ENCODE measurements around the gene AMPD3.

AMPD3 gene

DNA sequence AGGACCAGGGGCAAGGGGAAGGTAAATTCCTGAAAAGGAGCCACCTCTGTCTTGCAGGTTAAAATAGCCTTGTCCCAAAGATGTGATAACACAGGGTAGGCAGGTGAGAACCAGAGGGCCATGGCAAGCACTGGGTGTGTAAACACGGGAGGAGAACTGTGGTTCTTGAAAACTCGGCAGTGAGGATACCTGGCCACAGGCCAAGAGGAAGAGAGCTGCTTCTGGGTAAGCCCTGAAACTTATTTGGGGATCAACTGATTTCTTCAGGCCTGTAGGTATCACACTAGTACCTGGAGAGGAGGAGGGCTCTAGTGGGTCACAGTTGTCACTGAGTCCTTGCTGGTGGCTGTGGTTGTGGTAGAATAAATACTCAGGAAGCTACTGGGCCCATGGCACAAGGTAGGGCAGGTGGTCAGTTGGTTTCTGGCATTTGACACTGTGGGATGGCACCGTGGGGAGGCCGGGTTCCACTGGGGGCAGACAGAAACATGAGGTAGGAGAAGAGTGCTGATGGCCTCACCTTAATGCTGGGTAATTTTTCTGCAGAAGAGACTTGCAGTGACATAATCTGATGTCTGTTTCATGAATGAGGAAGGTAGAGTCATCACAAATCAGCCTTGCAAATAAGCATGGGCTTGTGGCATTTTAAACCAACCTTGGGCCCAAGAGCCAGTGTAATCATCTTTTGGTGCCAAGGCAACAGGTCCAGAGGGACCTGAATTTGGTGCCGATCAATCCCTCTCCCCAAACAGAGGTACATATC lies 22.0 kb downstream of the AMPD3 start:
- DNase-seq = no peak
- no peak overlapping the region for H3K9ac ChIP-seq (ENCODE audit: low read length)
- H4K91ac ChIP-seq (ENCODE audit: low read depth, low read length) = no peak overlapping the region
- no peaks in the 10 kb centered on the region for H3K27me3 ChIP-seq (ENCODE audit: insufficient read depth, low read length)
- H3K4me3 ChIP-seq (ENCODE audit: low read depth, low read length) = no peak overlapping the region
- H3K9me3 ChIP-seq (ENCODE audit: insufficient read depth, low read depth, low read length) = peaks cover 2% of the 10 kb centered on the region
- no peak overlapping the region for H3K4ac ChIP-seq (ENCODE audit: low read depth, low read length)
- no peak overlapping the region for H2BK5ac ChIP-seq (ENCODE audit: low read depth, low read length, poor library complexity)
- no peak overlapping the region for H3K14ac ChIP-seq (ENCODE audit: low read length)
- H2BK12ac ChIP-seq (ENCODE audit: low read length) = no peak overlapping the region
- no peak overlapping the region for H3K18ac ChIP-seq (ENCODE audit: low read length)
- no peak overlapping the region for H3K23ac ChIP-seq (ENCODE audit: low read length)
- H3K4me1 ChIP-seq (ENCODE audit: control insufficient read depth in 1 of 2, insufficient read depth in 2 of 2, low read length in 2 of 2) = no peaks in the 10 kb centered on the region
- no peak overlapping the region for H3K27ac ChIP-seq (ENCODE audit: low read depth, low read length)
- H2AK5ac ChIP-seq (ENCODE audit: low read length) = no peak overlapping the region
- no peak overlapping the region for H2AFZ ChIP-seq (ENCODE audit: insufficient read depth, low read length, poor library complexity)
- H4K8ac ChIP-seq (ENCODE audit: low read depth, low read length) = no peak overlapping the region
- no peak overlapping the region for H3K4me2 ChIP-seq (ENCODE audit: low read length)
- H3K36me3 ChIP-seq (ENCODE audit: control insufficient read depth in 1 of 2, insufficient read depth in 2 of 2, low read length in 2 of 2) = no peaks in the 10 kb centered on the region
- H3K79me1 ChIP-seq (ENCODE audit: low read length) = no peaks in the 10 kb centered on the region
- no peak overlapping the region for H4K12ac ChIP-seq (ENCODE audit: low read depth, low read length)
- no peaks in the 10 kb centered on the region for H3K79me2 ChIP-seq (ENCODE audit: control insufficient read depth, insufficient read depth, low read length, poor library complexity)
- WGBS (ENCODE audit: extremely low coverage, insufficient coverage, insufficient read length) = no CpG with 5 or more reads among the region's 5 CpGs
- no peak overlapping the region for H2BK120ac ChIP-seq (ENCODE audit: insufficient read depth, low read length, poor library complexity)

DNA sequence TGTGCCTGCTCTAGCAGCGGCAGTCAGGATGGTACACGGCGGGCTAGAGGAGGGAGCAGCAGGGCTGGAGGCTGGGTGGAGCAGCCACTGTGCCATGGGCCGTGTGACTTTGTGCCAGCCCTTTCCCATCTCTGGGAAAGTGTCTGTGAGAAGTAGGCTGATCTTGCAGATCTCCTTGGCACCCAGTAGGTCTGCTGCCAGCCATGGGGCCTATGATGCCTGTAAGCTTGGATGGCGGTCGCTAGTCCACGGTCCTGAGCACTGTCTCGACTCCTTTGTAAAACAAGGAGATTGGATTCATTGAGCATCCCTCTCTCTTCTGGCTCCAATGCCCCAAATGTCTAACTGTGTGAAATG lies 22.6 kb downstream of the AMPD3 start:
- Histone ChIP-seq H3K4me3 (ENCODE audit: low read depth, low read length) (no peak overlapping the region), H3K9ac (ENCODE audit: low read length) (no peak overlapping the region), H4K8ac (ENCODE audit: low read depth, low read length) (no peak overlapping the region), H3K4me2 (ENCODE audit: low read length) (no peak overlapping the region), H4K12ac (ENCODE audit: low read depth, low read length) (no peak overlapping the region), H2BK12ac (ENCODE audit: low read length) (no peak overlapping the region), H2BK120ac (ENCODE audit: insufficient read depth, low read length, poor library complexity) (no peak overlapping the region), H2BK5ac (ENCODE audit: low read depth, low read length, poor library complexity) (no peak overlapping the region), H3K14ac (ENCODE audit: low read length) (no peak overlapping the region), H3K18ac (ENCODE audit: low read length) (no peak overlapping the region), H3K4ac (ENCODE audit: low read depth, low read length) (no peak overlapping the region), H3K36me3 (ENCODE audit: control insufficient read depth in 1 of 2, insufficient read depth in 2 of 2, low read length in 2 of 2) (no peaks in the 10 kb centered on the region), H2AK5ac (ENCODE audit: low read length) (no peak overlapping the region), H3K79me1 (ENCODE audit: low read length) (no peaks in the 10 kb centered on the region), H3K27ac (ENCODE audit: low read depth, low read length) (no peak overlapping the region), H3K4me1 (ENCODE audit: control insufficient read depth in 1 of 2, insufficient read depth in 2 of 2, low read length in 2 of 2) (no peaks in the 10 kb centered on the region), H2AFZ (ENCODE audit: insufficient read depth, low read length, poor library complexity) (no peak overlapping the region), H3K23ac (ENCODE audit: low read length) (no peak overlapping the region), H3K79me2 (ENCODE audit: control insufficient read depth, insufficient read depth, low read length, poor library complexity) (no peaks in the 10 kb centered on the region), H4K91ac (ENCODE audit: low read depth, low read length) (no peak overlapping the region), H3K27me3 (ENCODE audit: insufficient read depth, low read length) (no peaks in the 10 kb centered on the region), H3K9me3 (ENCODE audit: insufficient read depth, low read depth, low read length) (peaks cover 2% of the 10 kb centered on the region)
- no CpG with 5 or more reads among the region's 8 CpGs for WGBS (ENCODE audit: extremely low coverage, insufficient coverage, insufficient read length)
- no peak for DNase-seq

DNA sequence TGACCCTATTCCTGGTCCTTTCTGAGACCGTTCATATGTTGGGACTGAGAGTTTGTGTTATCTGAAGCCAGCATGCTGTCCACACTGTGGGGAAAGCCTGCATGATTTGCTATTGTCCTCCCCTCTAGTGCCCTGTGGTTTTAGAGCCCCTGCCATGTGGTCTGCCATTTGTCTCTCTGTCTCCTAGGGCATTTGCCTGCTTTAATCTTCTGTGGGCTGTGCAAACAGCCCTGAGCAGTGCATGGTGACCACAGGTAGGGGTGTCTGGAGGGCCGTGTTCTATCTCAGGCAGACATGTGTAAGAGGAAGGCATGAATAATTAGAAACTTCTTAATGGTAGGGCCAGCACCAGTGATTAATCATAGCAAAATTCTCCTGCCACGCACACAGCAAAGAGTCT lies 23.0 kb downstream of the AMPD3 start:
- H3K27ac ChIP-seq (ENCODE audit: low read depth, low read length) = no peak overlapping the region
- H2BK120ac ChIP-seq (ENCODE audit: insufficient read depth, low read length, poor library complexity) = no peak overlapping the region
- no peak overlapping the region for H4K8ac ChIP-seq (ENCODE audit: low read depth, low read length)
- no peaks in the 10 kb centered on the region for H3K4me1 ChIP-seq (ENCODE audit: control insufficient read depth in 1 of 2, insufficient read depth in 2 of 2, low read length in 2 of 2)
- no peak overlapping the region for H3K14ac ChIP-seq (ENCODE audit: low read length)
- no peaks in the 10 kb centered on the region for H3K27me3 ChIP-seq (ENCODE audit: insufficient read depth, low read length)
- H2AFZ ChIP-seq (ENCODE audit: insufficient read depth, low read length, poor library complexity) = no peak overlapping the region
- no peak overlapping the region for H3K9ac ChIP-seq (ENCODE audit: low read length)
- H2AK5ac ChIP-seq (ENCODE audit: low read length) = no peak overlapping the region
- H3K36me3 ChIP-seq (ENCODE audit: control insufficient read depth in 1 of 2, insufficient read depth in 2 of 2, low read length in 2 of 2) = no peaks in the 10 kb centered on the region
- WGBS (ENCODE audit: extremely low coverage, insufficient coverage, insufficient read length) = no CpG with 5 or more reads among the region's 3 CpGs
- no peak overlapping the region for H4K91ac ChIP-seq (ENCODE audit: low read depth, low read length)
- no peak overlapping the region for H3K4ac ChIP-seq (ENCODE audit: low read depth, low read length)
- H2BK12ac ChIP-seq (ENCODE audit: low read length) = no peak overlapping the region
- H3K79me2 ChIP-seq (ENCODE audit: control insufficient read depth, insufficient read depth, low read length, poor library complexity) = no peaks in the 10 kb centered on the region
- no peak overlapping the region for H3K18ac ChIP-seq (ENCODE audit: low read length)
- H4K12ac ChIP-seq (ENCODE audit: low read depth, low read length) = no peak overlapping the region
- H3K23ac ChIP-seq (ENCODE audit: low read length) = no peak overlapping the region
- no peaks in the 10 kb centered on the region for H3K79me1 ChIP-seq (ENCODE audit: low read length)
- H3K4me3 ChIP-seq (ENCODE audit: low read depth, low read length) = no peak overlapping the region
- peaks cover 2% of the 10 kb centered on the region for H3K9me3 ChIP-seq (ENCODE audit: insufficient read depth, low read depth, low read length)
- no peak overlapping the region for H3K4me2 ChIP-seq (ENCODE audit: low read length)
- no peak overlapping the region for H2BK5ac ChIP-seq (ENCODE audit: low read depth, low read length, poor library complexity)
- DNase-seq = no peak

DNA sequence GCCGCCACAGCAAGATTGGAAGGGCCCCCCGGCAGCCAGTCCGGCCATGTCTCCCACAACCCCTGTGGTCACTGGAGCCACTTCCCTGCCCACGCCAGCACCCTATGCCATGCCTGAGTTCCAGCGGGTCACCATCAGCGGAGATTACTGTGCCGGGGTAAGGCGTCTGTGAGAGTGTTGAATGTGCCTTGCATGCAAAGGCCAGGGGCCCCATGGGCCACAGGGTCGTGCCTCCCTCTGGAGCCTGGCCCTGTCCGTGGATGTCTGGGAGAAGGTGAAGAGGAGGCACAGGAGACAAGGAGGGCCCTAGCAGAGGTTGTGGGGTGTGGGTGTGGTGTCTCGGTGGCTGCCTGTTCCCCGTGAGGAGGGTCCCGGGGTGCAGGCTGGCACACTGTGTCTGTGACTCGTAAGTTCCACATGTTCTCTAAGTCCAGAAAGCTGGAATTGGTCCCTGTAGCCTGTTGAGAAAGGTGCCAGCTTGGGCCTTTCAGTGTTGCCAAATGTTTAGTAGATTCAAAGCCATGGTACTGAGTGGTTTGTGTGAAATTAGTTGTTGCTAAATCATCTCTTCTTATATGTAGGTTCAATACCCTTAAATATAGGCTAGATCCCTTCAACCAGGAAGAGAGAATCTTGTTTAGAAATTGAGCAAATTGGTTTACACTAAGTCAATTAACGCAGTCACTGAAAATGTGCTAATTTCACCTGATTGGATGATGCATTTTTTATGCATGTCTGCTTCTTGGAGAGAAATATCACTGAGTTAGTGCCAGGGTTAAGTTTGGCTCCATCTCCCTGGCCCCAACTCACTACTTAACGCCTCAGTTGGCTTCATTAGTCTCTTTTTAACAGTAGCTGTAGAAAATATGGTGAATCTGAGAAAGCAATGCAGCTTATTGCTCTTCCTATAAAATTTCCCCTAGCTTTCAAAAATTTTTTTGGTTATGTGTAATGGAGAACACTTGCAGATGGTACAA lies 23.8 kb downstream of the AMPD3 start:
- Histone ChIP-seq H3K4ac (ENCODE audit: low read depth, low read length) (no peak overlapping the region), H2BK5ac (ENCODE audit: low read depth, low read length, poor library complexity) (no peak overlapping the region), H3K4me2 (ENCODE audit: low read length) (no peak overlapping the region), H3K23ac (ENCODE audit: low read length) (no peak overlapping the region), H3K4me3 (ENCODE audit: low read depth, low read length) (no peak overlapping the region), H3K36me3 (ENCODE audit: control insufficient read depth in 1 of 2, insufficient read depth in 2 of 2, low read length in 2 of 2) (no peaks in the 10 kb centered on the region), H2AFZ (ENCODE audit: insufficient read depth, low read length, poor library complexity) (no peak overlapping the region), H4K91ac (ENCODE audit: low read depth, low read length) (no peak overlapping the region), H4K8ac (ENCODE audit: low read depth, low read length) (no peak overlapping the region), H3K79me1 (ENCODE audit: low read length) (no peaks in the 10 kb centered on the region), H2AK5ac (ENCODE audit: low read length) (no peak overlapping the region), H4K12ac (ENCODE audit: low read depth, low read length) (no peak overlapping the region), H2BK12ac (ENCODE audit: low read length) (no peak overlapping the region), H3K79me2 (ENCODE audit: control insufficient read depth, insufficient read depth, low read length, poor library complexity) (no peaks in the 10 kb centered on the region), H2BK120ac (ENCODE audit: insufficient read depth, low read length, poor library complexity) (no peak overlapping the region), H3K27ac (ENCODE audit: low read depth, low read length) (no peak overlapping the region), H3K18ac (ENCODE audit: low read length) (no peak overlapping the region), H3K4me1 (ENCODE audit: control insufficient read depth in 1 of 2, insufficient read depth in 2 of 2, low read length in 2 of 2) (no peaks in the 10 kb centered on the region), H3K9me3 (ENCODE audit: insufficient read depth, low read depth, low read length) (peaks cover 2% of the 10 kb centered on the region), H3K14ac (ENCODE audit: low read length) (no peak overlapping the region), H3K27me3 (ENCODE audit: insufficient read depth, low read length) (no peaks in the 10 kb centered on the region), H3K9ac (ENCODE audit: low read length) (no peak overlapping the region)
- DNase-seq = no peak
- no CpG with 5 or more reads among the region's 16 CpGs for WGBS (ENCODE audit: extremely low coverage, insufficient coverage, insufficient read length)
